Measurements from ENCODE around the gene MYBPHL. TPM values are rescaled to one million over a fixed set of nuclear protein-coding genes. Genes with fewer than 3 reads are reported as not detected.
"Not testable (repeated sequence)": the region's sequence is repeated elsewhere in the genome, so short reads cannot be mapped to it uniquely, and the experiment has no call there.

Gene MYBPHL
- total and polyA plus RNA-seq, 2 of the 13 experiments (the other 11 are each of a cell fraction or from before 2014, with no cell fraction given): 3.7 to 3.8 TPM

- TF ChIP-seq GMEB2 (CRISPR knock-in tag; IDR thresholded peaks at IDR 0.05; ENCODE audit: low read depth): no peak
- no peak for TF ChIP-seq ZNF274 (CRISPR knock-in tag; IDR thresholded peaks at IDR 0.05)
- TF ChIP-seq ZSCAN31 (CRISPR knock-in tag; IDR thresholded peaks at IDR 0.05; ENCODE audit: low read depth): no peak
- TF ChIP-seq ZNF296 (CRISPR knock-in tag; conservative IDR thresholded peaks at IDR 0.05): no peak
- TF ChIP-seq MYC (CRISPR knock-in tag; IDR thresholded peaks at IDR 0.05; ENCODE audit: borderline replicate concordance): peak; percentile 3; the same call in 1 of the 2 replicates
- no peak for TF ChIP-seq CEBPG (CRISPR knock-in tag; IDR thresholded peaks at IDR 0.05)
- TF ChIP-seq MATR3 (CRISPR knock-in tag; IDR thresholded peaks at IDR 0.05): no peak
- no peak for TF ChIP-seq SIN3B (IDR thresholded peaks at IDR 0.05; ENCODE audit: low read length)
- TF ChIP-seq KLF16 (CRISPR knock-in tag; IDR thresholded peaks at IDR 0.05): no peak
- TF ChIP-seq HMG20A (CRISPR knock-in tag; IDR thresholded peaks at IDR 0.05; ENCODE audit: borderline replicate concordance): 0 out of 2 replicates have a peak, but pooled peaks have one; percentile 4
- TF ChIP-seq SUZ12 (IDR thresholded peaks at IDR 0.05; ENCODE audit: low read depth, low read length): no peak
- no peak for TF ChIP-seq BCL6 (CRISPR knock-in tag; IDR thresholded peaks at IDR 0.05)
- TF ChIP-seq ZNF468 (CRISPR knock-in tag; IDR thresholded peaks at IDR 0.05): no peak
Measured at GRCh38 chr1:109307274-109308021, 637 bp upstream of the MYBPHL start (continued).

- peak overlapping the region; percentile 49 for H3K9ac ChIP-seq (ENCODE audit: insufficient read depth, low read depth, low read length)
- H3K36me3 ChIP-seq (replicated peaks in 1 of 2; ENCODE audit: control insufficient read depth in 1 of 2, insufficient read depth in 2 of 2, low read length in 2 of 2); H3K9me3 ChIP-seq (ENCODE audit: low read length); intact Hi-C loops (cut with micrococcal nuclease; ENCODE audit: unreplicated experiment); H3K79me2 ChIP-seq (ENCODE audit: insufficient read depth, low read length); in situ Hi-C loops (cut with HindIII; ENCODE audit: extremely low pct_ligation_motif_present, low pct_unique_long_range_greater_than_20kb); H3K27me3 ChIP-seq (ENCODE audit: control insufficient read depth in 1 of 2, insufficient read depth in 2 of 2, low read length in 2 of 2); BruUV-seq (replicated peaks); H2AFZ ChIP-seq (ENCODE audit: low read length); CTCF ChIA-PET (ENCODE audit: low intra/inter-chr PET ratio, low total read pairs); H4K20me1 ChIP-seq (ENCODE audit: insufficient read depth, low read length); TF ChIP-seq GABPA (IDR thresholded peaks at IDR 0.05; ENCODE audit: low read depth, low read length): not testable (repeated sequence)
- POLR2A ChIA-PET: interaction anchor here (1.0 to 2.9 kb wide), 6 partner anchors 20 to 93 kb away, joined by 3 to 21 read pairs (median 7); partner anchors contain the start of genes PSRC1 and SORT1
- DNase-seq (ENCODE audit: low spot score): peak; percentile 26
- peak overlapping the region; percentile 24 for H3K27ac ChIP-seq (ENCODE audit: extremely low read length, insufficient read depth, low read length)
- 35% methylated on average over 8 of the region's 10 CpGs for WGBS (ENCODE audit: low lambda C conversion rate)
- peak overlapping the region; percentile 68 for H3K4me2 ChIP-seq (ENCODE audit: low read depth, low read length)
- peak; percentile 57 for ATAC-seq
- FAIRE-seq: peak; percentile 52
- H3K4me3 ChIP-seq (replicated peaks in 1 of 3; ENCODE audit: insufficient read depth in 1 of 3, low read depth in 2 of 3, low read length in 3 of 3): peak overlapping the region in 2 of 3 experiments; percentile 36 to 62; a peak in 3 of 6 replicates
- H3K4me1 ChIP-seq (ENCODE audit: insufficient read depth, low read length): peaks cover 84% of the 10 kb centered on the region
- TF ChIP-seq SAP130 (CRISPR knock-in tag; IDR thresholded peaks at IDR 0.05; ENCODE audit: low read depth) (0 out of 2 replicates have a peak, but pooled peaks have one; percentile 16), ZMYM3 (CRISPR knock-in tag; IDR thresholded peaks at IDR 0.05) (0 out of 2 replicates have a peak, but pooled peaks have one; percentile 24), ZNF580 (CRISPR knock-in tag; IDR thresholded peaks at IDR 0.05; ENCODE audit: borderline replicate concordance, low read depth) (peak; percentile 28; the same call in 1 of the 2 replicates), ELF3 (CRISPR knock-in tag; IDR thresholded peaks at IDR 0.05) (peak; percentile 29; the same call in 1 of the 2 replicates), CTCF (CRISPR knock-in tag; IDR thresholded peaks at IDR 0.05) (0 out of 2 replicates have a peak, but pooled peaks have one; percentile 13), ETV5 (CRISPR knock-in tag; IDR thresholded peaks at IDR 0.05; ENCODE audit: borderline replicate concordance) (0 out of 2 replicates have a peak, but pooled peaks have one; percentile 9), GABPA (CRISPR knock-in tag; IDR thresholded peaks at IDR 0.05; ENCODE audit: low read depth) (0 out of 2 replicates have a peak, but pooled peaks have one; percentile 33), TEAD3 (CRISPR knock-in tag; optimal IDR thresholded peaks at IDR 0.05; ENCODE audit: borderline replicate concordance) (peak; percentile 56), TAF1 (CRISPR knock-in tag; IDR thresholded peaks at IDR 0.05) (0 out of 2 replicates have a peak, but pooled peaks have one; percentile 0)
Measured at GRCh38 chr1:109305991-109306390, 820 bp downstream of the MYBPHL start.
